IPS-18c (cell line): ENCODE results near the gene MYOM3.

Experiments
- H3K4me3 ChIP-seq: 2 replicates; pipeline ENCODE4 v1.7.0; 2013; ENCODE audit warnings: low read depth, mild to moderate bottlenecking, low read length, moderate library complexity; ENCODE audit not compliant: insufficient read depth
- H3K9me3 ChIP-seq: one replicate; pipeline ENCODE4 v1.6.1; 2013; ENCODE audit warnings: mild to moderate bottlenecking, low read length, moderate library complexity; ENCODE audit not compliant: control insufficient read depth, insufficient read depth

MYOM3 gene

DNA sequence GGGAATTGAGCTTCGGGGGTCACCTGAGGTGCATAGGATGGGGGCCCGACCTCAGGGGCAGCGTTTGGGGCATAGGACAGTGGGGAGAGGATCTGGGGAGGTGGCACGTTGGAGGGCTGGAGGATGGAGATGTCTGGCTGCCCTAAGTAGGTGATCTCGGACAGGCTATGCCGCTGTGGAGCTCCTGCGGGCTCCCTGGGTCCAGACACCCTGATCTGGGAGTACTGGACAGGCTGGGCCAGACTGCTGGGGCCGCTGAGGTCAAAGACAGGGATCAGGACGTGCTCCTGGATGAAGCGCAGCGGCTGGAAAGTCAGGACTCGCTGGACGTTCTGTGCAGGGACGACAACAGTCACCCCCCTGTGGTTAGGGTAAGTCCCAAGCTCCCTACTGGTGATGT, 9.5 kb upstream of the MYOM3 start:
- Histone ChIP-seq H3K9me3 (peaks cover 5% of the 10 kb centered on the region), H3K4me3 (no peak overlapping the region)

DNA sequence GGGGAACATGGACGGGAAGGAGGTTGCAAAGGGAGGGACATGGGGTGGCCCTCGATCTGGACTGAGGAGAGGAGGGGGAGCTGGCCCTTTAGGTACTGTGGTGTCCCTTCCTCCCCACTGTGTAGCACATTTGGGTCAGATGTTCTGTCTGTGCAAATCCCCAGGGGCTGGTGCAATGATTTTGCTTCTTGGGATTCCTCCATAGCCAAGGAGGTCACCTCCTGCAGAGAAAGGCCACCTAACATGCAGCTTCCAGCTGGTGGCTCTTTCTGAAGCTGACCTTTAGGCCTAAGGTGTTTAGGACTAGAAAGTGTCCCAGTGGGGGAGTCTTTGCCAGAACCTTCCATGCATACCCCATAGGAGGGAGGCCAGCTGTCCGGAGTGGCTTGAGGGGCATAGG, 9.0 kb upstream of the MYOM3 start:
- Histone ChIP-seq H3K4me3 (no peak overlapping the region), H3K9me3 (peaks cover 5% of the 10 kb centered on the region)

DNA sequence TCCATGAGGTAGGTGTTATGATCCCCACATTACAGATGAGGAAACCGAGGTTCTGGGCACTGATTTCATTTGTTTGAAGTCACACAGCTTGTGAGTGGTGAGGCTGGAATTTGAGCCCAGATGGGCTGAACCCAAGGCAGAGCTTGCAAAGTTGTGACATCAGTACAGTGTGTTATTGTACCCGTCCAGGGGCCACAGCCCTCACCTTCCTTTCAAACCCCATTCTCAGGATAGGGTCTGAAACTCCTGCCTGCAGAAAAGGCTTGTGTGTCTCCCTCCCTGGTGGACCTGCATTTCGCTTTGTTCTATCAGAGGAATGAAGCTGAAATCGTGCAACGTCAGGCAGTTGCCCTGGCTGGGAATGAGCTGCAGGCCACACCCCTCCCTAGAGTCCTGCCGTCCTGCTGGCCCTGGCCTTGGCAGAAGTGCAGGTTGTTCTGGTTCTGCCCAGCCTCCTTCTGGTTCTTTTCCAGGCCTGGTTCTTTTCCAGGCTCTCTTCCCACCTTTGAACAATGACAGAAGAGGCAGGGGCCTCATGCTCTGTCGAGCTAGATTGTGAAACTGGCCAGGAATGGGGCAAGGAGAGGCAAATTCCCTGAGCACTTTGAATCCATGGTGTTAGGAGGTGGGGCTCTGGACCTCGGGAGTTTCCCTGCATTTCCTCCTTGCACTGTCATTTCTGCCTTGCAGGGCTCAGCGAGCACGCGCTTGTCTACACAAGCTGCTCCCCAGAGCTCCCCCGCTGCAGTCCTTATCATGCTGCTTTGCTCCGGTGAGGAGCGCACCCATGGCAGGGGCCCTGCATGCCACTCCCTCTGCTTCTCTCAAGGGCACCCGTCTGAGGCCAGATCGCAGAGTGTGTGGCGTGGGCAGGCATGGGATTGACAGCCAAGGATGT, 8.2 kb upstream of the MYOM3 start:
- no peak overlapping the region; the same call in 1 of the 2 replicates for H3K4me3 ChIP-seq
- H3K9me3 ChIP-seq: peaks cover 5% of the 10 kb centered on the region

DNA sequence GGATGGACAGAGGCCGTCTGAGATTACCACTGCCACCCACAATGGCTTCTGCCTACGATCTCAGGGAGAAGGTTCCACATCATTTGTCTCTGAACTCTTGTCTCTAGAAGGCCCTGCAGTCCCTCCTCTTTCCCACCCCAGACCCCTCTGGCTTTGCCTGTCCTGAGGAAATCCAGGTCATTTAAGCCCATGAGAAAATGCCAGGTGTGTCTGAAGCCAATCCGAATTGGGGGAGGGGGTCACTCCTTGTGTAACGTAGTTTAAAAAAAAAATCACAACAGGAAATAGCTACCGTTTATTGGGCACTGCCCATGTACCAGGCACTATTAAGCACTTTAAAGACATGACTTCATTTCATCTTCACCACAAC, 7.5 kb upstream of the MYOM3 start:
- Histone ChIP-seq H3K9me3 (peaks cover 5% of the 10 kb centered on the region), H3K4me3 (no peak overlapping the region; the same call in 1 of the 2 replicates)

DNA sequence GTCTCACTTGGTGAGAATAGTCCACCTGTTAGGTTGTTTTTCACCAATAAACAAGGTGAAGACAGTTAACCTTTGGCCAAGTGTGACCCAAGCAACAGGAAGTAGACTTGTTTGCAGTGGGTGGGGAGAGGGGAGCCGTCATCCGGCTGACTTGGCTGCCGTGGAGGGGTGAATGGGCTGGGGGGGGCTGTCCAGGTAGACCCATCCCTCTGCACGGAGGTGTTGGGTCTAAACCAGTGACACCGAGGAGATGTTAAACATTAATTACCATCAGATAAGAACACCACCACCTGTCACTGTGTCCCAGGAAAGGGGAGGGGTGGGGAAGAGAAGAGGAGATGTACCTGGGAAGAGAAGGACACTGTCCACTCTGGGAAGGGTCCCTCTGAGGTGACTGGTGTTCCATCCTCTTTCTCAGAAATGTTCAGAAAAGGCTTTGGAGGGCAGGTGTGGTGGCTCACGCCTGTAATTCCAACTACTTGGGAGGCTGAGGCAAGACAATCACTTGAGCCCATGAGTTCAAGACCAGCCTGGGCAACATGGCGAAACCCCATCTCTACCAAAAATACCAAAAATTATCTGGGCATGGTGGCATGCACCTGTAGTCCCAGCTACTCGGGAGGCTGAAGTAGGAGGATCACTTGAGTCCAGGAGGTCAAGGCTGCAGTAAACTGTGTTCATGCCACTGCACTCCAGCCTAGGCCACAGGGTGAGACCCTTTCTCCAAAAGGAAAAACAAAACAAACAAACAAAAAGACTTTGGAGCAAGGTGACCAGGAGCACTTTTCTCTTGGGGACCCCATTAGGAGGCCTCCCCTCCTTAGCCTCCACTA, 6.7 kb upstream of the MYOM3 start:
- no peak overlapping the region for H3K4me3 ChIP-seq

DNA sequence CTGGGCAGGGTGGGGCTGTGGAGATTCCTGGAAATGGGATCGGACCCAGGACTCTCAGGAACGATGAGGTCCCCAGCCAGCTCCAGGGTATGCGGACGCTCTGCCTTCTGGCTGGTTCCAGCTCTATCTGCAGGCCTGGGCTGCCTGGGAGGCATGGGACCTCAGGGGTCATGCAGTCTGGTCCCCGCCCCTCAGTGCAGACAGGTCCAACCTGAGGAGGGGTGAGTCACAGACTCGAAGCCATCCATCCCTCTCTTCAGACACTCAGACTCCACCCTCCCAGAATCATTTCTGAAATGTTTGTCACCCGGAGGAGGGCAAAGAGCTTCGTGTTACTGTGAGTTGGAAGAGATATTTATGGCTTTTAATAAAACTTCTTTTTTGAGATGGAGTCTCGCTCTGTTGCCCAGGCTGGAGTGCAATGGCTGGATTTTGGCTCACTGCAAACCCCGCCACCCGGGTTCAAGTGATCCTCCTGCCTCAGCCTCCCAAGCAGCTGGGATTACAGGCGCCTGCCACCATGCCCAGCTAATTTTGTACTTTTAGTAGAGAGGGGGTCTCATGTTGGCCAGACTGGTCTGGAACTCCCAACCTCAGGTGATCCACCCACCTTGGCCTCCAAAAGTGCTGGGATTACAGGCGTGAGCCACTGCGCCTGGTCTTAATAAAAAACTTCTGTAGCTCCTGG, 5.9 kb upstream of the MYOM3 start:
- Histone ChIP-seq H3K9me3 (peaks cover 5% of the 10 kb centered on the region), H3K4me3 (no peak overlapping the region)

More for the DNA sequence above, 6.7 kb upstream of the MYOM3 start:
- peaks cover 5% of the 10 kb centered on the region for H3K9me3 ChIP-seq

DNA sequence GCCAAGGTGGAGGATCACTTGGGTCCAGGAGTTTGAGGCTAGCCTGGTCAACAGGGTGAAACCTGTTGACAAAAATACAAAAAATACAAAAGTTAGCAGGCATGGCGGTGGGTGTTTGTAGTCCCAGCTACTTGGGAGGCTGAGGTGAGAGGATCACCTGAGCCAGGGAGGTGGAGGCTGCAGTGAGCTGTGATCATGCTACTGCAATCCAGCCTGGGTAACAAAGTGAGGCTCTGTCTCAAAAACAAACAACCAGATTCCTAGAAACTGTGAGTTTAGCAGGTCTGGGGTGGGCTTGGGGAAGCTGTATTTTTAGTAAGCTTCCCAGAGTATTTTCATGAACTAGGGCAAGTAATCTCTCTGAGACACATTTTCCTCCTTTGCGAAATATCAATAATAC, 5.2 kb upstream of the MYOM3 start:
- Histone ChIP-seq H3K4me3 (no peak overlapping the region), H3K9me3 (peaks cover 5% of the 10 kb centered on the region)

DNA sequence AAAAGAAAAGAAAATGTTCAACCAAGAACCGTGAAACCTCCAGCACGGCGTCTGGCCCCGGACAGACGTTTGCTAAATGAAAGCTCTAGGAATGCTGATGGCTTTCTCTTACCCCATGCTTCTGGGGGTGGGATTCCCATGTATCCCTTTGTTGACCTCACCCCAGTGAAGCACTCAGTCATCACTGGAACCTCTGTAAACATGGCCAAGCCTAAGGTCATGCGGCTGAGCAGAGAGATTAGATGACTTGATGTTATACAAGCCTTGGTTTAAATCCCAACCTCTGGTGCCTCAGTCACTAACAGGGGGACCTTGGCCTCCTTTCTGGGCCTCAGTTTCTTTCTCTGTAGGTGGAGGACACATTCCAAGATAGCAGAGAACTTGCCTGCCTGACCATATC, 2.8 kb upstream of the MYOM3 start:
- Histone ChIP-seq H3K9me3 (no peaks in the 10 kb centered on the region), H3K4me3 (no peak overlapping the region)

DNA sequence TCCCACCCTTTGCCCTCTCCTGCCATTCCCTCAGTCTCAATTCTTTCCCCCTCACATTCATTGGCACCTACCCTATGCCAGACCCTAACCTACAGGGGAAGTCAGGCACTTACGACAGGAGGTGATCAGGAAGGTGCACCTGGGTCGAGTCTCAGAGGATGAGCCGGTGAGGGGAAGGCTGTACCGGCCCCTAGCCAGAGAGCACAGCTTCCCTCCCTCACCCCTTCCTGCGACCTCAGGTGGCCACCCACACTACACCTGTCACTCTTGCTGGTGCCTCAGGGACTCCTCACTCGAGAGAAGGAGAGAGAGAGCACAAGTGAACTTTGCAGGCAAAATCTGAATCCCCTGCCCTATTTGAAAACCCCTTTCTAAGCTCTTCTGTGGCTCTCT, 1.7 kb upstream of the MYOM3 start:
- no peak overlapping the region for H3K4me3 ChIP-seq

DNA sequence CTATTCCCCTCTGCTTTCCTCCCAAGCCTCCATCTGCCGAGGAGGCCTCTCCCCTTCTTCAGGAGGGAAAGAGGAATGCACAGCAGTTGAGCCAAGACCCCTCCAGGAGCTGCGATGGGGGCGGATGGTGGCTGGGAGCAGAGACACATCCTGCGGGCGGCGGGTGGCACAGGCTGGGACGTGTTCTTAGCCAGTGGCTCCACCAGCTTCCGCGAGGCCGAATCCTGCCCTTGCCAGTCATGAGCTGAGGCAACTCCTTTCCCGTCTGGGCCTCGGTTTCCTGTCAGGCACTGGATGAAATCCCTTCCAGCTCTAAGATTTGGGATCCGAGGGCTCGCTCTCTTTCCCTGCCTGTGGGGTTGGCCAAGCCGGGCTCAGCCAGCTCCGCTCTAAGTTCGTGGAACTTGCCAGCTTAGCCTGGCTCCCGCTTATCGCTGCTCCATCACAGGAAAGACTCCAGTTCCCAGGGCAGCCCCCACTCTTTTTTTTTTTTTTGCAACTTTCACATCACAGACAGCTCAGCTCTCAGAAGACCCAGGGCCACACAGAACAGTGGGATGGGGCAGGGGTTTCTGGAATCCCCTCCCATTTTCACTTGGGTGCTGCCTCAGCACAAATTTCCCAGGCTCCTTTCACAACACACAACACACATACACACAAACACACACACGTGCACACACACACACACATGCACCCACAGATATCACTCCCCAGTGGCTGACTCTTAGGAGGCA, 506 bp downstream of the MYOM3 start:
- H3K4me3 ChIP-seq: no peak overlapping the region
- no peaks in the 10 kb centered on the region for H3K9me3 ChIP-seq

More for the DNA sequence above, 1.7 kb upstream of the MYOM3 start:
- H3K9me3 ChIP-seq: no peaks in the 10 kb centered on the region

DNA sequence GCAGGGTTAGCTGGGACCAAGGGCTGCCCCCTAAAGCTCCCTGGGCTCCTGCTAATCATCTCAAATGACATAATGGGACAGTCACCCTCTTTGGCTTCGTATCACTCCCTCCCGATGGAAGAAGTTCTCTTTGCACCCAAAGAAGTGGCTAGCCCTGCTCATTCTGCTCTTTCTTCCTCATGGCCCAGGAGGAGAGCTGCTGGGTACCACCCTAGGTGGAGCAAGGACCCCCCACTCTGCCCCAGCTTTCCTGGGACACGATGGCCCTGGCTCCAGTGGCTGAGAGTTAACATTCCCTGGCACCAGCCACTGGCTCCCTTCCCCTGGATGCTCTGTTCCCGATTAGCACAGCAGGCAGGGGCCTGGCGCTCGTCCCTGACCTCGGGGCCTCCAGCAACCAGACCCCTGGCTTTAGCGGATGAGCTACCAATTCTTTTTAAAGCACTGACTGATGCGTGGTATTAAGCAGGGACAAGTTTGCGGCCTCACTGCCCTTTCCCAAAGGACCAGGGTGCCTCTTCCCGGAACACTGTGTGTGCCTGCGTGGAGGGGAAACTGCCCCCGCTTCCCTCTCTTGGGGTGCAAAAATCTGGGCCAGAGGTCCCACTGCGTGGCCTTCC, 1.2 kb downstream of the MYOM3 start:
- Histone ChIP-seq H3K4me3 (no peak overlapping the region), H3K9me3 (no peaks in the 10 kb centered on the region)

DNA sequence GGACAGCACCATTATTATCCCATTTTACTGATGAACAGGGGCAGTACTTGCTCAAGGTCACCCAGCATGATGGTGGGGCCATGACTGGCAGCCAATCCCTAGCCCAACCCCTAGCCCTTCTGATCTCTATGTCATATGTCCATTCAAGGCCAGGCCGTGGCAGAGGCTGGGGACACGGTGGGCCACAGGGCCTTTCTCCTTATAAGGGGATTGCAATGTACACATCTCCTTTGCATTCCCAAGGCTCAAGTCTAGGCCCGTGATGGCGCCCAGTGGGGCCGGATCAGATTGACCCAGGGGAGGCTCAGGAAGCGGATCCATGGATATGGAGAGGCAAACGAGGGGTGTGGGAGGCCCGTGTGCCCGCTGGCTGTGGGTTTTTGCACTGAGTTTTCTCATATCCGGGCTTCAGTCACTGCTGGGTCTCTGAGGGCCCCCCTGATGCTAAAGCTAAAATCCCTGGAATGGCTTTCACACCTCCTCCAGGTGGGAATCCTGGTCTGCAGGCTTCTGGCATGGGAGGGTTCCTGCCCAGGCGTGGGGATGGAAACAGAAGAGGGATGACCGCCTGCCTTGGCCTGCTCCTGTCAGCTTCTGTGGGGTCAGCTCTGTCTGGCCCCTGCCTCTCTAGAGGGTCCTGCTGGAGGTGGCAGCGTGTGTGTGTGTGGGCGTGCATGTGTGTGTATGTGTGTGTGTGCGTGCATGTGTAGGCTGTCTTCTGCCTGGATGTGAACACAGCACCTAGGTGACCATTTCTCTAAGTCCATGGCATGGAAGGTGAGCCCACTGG, 2.1 kb downstream of the MYOM3 start:
- H3K9me3 ChIP-seq: no peaks in the 10 kb centered on the region
- H3K4me3 ChIP-seq: no peak overlapping the region

DNA sequence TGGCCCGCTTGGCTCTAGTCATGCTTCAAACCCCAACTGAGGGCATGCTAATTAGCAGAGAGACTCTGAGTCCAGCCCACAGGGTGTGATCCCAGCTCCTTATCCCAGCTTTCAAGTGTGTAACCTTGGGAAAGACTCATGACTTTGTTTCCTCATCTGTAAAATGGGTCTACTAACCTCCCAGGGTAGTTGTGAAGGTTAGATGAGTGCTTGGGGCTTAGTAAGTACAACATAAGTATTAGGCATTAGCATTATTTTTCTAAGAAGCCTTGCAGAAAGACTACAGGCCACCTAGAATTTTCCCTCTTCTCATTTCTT, 2.8 kb downstream of the MYOM3 start:
- Histone ChIP-seq H3K4me3 (no peak overlapping the region), H3K9me3 (no peaks in the 10 kb centered on the region)

DNA sequence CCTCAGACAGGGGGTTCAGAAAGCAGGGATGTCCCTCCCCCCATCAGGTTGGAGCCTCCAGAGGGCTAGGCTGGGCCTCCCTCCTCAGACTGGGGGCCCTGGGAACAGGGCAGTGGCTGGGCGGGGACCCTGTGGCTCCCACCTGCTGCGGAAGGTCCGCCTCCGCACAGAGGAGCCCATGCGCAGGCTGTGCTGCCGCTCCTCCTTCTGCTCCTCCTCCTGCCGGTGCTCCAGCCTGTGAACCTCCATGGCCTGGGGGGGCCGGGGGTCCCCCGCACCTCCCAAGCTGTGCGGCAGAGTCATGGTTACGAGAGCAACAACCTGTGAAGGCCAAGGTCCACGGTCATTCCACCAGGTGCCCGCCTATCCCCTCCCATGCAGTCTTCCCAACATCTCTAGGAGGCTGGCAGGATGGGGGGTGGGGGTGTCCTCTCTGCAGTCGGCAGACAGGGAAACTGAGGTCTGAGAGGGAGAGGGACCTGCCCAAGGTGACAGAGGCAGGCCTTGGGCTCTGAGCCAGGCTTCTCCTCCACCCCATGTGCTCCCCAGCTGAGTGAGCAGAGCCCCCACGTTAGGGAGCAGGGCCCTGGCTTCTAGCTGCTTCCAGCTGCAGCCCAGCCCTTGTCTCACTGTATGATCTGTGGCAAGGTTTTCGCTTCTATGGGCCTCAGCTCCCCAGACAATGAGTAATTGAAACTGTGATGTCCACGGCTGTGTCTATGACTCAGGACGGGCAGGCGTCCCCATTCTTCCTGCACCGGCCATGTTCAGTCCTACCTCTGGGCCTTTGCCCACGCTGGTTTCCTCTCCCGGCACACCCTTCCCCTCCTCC, 3.4 kb downstream of the MYOM3 start:
- H3K9me3 ChIP-seq: no peaks in the 10 kb centered on the region
- H3K4me3 ChIP-seq: no peak overlapping the region

DNA sequence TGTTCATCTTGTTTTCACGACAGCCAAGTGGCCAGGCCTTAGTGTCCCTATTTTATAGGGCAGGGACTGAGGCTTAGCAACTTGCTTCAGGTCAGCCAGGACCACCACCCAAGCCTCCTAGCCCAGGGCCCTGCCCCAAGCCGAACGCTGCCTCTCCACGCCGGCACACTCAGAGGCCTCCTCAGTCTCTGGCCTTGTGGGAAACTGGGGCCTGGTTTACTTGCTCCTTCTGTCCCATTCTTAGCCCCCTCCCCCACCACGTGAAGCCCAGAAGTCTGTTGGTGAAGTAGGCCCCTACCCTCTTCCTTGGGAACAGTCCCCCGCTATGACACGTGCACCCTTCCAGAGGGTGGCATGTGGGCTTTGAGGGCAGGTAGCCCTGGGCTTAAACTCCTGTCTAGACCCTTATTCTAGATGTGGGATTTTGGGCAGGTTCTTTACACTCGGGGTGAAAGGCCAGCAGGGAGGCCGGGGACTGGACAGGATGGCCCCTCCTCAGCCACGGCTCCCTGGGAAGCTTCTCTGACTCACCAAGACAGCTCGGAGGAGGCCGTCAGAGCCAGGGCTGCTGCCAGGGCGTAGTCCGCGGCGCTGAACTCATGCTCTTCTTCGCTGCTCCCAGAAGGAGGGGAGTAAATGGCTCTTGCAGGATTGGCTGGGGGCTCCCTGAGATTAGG, 4.3 kb downstream of the MYOM3 start:
- Histone ChIP-seq H3K4me3 (no peak overlapping the region), H3K9me3 (no peaks in the 10 kb centered on the region)
